ENCODE data around the gene ST6GALNAC2. TPM values are rescaled to one million over a fixed set of nuclear protein-coding genes. Genes with fewer than 3 reads are reported as not detected.
"Not testable (repeated sequence)": the region's sequence is repeated elsewhere in the genome, so short reads cannot be mapped to it uniquely, and the experiment has no call there.

Gene ST6GALNAC2
- total RNA-seq, 2 donors from 2014 or later, result 3.0 to 3.1 TPM

- intact Hi-C loops (cut with DNase I), result no loop called here
- DNase-seq (ENCODE audit: low spot score), result no peak
Observed at GRCh38 chr17:76576189-76576588, 9.5 kb downstream of the ST6GALNAC2 start.

- intact Hi-C loops (cut with DNase I), result no loop called here
- DNase-seq (ENCODE audit: low spot score), result no peak
Observed at GRCh38 chr17:76575570-76575969, 10.1 kb downstream of the ST6GALNAC2 start.

DNA sequence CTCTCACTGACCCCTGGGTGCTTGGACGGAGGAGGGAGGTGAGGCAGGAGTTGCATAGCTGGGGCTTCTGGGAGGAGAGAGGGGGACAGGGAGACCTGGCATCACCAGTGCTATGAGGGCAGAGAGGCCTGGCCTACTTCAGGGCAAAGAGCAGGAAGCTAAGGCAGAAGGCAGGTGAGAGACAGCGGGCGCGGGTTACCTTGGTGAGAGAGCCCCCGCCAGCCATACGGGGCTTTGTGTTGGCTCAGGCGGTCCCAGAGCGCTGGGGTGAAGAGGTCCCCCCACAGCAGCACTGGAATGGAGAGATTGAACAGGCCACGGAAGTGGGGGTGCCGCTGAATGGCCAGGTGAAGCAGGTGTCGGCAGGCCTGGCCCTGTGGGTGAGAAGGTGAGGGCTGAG lies 11.5 kb downstream of the ST6GALNAC2 start:
- DNase-seq (ENCODE audit: low spot score), result no peak
- intact Hi-C loops (cut with DNase I), result no loop called here

DNA sequence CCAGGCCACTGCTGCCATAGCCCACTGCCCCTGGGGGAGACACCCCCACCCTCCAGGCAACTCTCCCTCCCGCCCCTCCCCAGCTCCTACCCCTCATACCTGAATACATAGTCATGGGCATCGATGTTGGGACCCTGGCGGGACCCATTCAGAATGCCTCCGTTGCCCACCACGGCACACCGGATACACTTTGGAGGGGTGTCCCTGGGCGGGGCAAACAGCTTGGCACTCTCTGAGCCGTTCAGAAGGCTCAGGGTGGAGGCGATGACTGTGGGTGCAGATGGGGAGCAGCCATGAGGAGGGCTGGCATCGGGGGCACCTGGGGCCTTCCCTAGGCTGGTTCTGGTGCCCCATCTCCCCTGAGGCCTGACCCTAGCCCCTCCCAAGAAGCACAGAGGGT lies 12.6 kb downstream of the ST6GALNAC2 start:
- DNase-seq (ENCODE audit: low spot score), result no peak
- intact Hi-C loops (cut with DNase I), result no loop called here

- intact Hi-C loops (cut with DNase I), result no loop called here
Observed at GRCh38 chr17:76572201-76572910, 13.3 kb downstream of the ST6GALNAC2 start.

DNA sequence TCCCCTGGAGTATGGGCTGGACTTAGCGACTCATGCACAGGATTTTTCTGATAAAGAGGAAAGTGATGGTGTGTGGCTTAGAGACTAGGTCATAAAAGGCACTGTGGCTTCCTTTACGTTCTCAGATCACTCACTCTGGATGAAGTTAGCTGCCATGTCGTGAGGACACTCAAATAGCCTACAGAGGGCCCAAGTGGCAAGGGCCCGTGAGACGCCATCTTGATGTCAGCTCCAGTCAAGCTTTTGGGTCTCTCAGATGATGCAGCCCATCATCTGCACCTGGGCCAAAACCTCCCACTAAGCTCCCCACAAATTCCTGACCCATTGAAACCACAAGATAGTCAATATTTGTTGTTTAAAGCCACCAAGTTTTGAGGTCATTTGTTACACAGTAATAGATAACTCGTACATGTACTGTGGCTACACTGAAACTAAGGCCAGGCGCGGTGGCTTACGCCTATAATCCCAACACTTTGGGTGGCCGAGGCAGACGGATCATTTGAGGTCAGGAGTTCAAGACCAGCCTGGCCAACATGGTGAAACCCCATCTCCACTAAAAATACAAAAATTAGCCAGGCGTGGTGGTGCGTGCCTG lies 14.7 kb downstream of the ST6GALNAC2 start:
- DNase-seq (ENCODE audit: low spot score), result peak; percentile 34
- intact Hi-C loops (cut with DNase I), result no loop called here

More at GRCh38 chr17:76572201-76572910, 13.3 kb downstream of the ST6GALNAC2 start:
- DNase-seq (ENCODE audit: low spot score), result no peak

DNA sequence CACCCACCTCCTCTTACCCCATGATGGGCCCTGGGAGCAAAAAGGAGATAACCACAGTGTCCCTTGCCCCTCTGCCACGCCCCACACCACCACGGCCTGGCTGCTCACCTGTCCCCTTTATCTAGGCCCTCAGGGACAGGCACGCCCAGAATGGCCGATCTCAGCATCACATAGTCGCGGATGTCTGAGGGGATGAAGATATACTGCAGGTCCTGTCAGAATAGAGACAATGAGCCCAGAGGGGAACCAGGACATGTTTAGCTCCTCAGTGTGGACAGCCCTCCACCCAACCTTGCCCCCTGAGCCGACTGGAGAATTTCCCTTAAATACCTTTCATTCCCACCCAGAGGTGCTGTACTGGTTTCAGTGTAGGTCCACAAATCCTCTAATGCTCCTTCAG lies 15.2 kb downstream of the ST6GALNAC2 start:
- intact Hi-C loops (cut with DNase I), result no loop called here
- DNase-seq (ENCODE audit: low spot score), result peak; percentile 47

DNA sequence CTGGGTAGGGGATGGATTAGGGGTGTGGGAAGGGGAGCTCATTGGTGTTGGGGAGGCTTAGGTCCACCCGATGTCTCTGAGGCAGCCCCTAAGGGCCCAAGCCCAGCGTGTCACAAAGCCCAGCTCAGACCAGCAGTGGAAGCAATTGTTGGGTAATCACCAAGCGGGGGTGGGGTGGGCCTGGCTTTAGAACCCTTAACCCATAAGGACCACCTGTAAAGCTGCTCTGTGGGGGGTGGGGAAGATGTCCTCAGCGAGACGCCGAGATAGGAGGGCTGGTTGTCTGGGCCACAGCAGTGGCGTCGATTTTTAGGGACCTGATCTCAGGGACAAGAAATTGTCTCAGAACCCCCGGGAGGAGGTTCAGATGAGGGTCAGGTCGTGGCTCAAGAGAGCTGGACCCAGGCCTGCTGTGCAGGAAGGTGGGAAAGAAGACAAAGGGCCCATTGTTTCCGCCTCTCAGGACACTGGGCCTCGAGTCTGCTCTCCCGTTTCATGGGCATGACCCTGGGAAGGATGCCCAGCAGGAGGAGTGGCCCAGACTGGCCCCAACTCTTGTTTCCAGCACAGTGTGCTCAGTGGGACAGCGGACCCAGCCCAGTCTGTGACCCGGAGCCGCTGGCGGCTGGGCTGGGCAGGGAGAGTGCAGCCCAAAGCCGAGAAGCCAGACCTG lies 15.9 kb downstream of the ST6GALNAC2 start:
- peak; percentile 68 for DNase-seq (ENCODE audit: low spot score)
- intact Hi-C loops (cut with DNase I), result no loop called here

GRCh38 chr17:76568811-76569221 lies 16.8 kb downstream of the ST6GALNAC2 start:
- intact Hi-C loops (cut with DNase I), result no loop called here
- peak; percentile 57 for DNase-seq (ENCODE audit: low spot score)

- intact Hi-C loops (cut with DNase I), result no loop called here
- DNase-seq (ENCODE audit: low spot score), result peak; percentile 79
Observed at GRCh38 chr17:76567634-76568432, 17.8 kb downstream of the ST6GALNAC2 start.

- no peak for DNase-seq (ENCODE audit: low spot score)
- intact Hi-C loops (cut with DNase I), result no loop called here
Observed at GRCh38 chr17:76566988-76567431, 18.6 kb downstream of the ST6GALNAC2 start.

- no peak for DNase-seq (ENCODE audit: low spot score)
- intact Hi-C loops (cut with DNase I), result no loop called here
Observed at GRCh38 chr17:76566613-76566943, 19.1 kb downstream of the ST6GALNAC2 start.

DNA sequence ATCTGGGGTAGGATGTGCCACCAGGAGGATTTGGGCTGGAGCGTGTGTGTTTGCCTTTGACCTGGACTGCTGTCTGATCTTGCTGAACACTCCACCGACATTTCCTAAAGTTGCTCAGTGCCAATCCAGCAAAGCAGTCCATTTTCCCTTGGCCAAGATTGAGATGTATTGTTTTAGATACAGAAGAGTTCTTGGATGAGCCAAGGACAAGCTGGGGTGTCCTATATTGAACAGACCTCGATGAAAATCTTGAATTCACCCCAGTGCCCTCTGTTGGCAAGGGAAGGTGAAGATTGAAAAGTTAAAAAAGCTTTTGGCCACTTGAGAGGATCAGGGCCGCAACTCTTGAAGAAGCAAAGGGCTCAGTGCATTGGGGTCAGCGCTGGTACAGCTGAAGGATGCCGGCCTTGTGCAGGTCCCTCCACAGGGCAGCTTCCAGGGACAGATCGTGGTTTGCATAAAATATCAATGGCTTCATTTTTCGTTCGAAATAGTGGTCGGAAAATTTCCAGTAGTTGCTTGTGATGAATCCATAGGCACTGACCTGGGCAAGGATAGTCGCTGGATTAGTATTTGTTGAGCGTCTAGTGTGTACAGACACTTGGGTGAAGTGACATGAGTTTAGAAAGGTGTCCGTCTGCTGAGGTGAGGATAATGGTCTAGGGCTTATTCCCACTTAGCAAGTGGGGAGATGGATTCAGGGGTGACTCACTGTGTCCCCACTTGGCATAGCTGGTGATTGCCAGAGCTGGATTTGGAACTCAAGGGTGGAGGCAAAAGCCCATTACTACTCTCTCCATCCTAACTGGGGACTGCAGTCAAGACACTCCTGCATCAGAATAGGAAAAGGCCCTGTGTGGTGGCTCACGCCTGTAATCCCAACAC lies 19.7 kb downstream of the ST6GALNAC2 start:
- intact Hi-C loops (cut with DNase I), result no loop called here
- DNase-seq (ENCODE audit: low spot score), result no peak

DNA sequence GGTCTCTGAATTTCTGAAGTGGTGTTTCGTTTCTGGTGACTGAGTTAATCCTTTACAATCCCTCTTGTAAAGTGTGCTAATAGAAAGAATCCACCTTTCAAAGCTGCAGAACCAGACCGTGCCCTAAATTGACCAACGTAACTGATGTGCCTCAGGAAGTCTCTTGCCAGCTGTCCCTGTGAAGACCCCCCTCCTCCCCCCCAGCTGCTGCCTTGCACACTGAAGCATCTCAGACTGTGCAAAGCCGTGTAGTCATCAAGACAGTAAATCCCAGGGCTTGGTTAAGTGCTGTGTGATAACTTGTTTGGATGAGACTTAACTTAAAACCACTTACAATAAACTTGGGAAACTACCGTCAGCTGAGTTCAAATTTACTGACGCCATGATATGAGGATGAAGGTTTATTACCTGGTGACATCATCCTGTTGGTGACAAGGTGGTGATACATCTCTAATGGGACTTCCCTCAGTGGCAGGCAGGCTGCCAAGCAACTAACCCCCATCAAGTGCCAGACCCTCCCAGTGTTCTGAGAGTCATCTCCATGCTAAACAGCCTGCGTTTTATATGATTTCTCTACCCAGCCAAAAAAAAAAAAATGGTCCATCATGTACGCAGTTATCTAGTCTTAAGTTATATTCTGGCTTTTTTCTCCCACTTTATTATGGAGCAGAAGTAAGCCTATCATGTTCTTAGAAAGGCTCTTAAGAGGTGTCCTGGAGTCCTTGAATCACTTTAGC lies 20.5 kb downstream of the ST6GALNAC2 start:
- intact Hi-C loops (cut with DNase I); DNase-seq (ENCODE audit: low spot score): not testable (repeated sequence)

DNA sequence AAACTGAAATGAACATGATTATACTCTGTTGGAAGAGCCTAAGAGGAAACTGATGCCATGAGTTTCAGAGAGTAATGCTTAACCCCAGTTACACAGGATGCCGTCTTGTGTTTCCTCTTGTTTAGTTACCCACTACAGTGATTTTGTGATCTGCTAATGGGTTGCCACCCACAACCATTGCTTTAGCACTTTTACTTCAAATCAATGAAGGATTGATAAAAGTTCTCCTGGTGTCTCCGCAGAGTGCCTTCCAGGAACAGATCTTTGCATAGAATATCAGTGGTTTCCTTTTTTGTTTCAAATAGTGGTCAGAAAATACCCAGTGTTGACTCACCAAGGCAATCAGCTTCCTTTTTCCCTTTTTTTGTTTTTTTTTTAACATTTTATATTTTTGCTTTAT lies 22.3 kb downstream of the ST6GALNAC2 start:
- not testable (repeated sequence) for DNase-seq (ENCODE audit: low spot score)
- intact Hi-C loops (cut with DNase I), result loop anchor here in 1 of 2 donors (2.0 kb wide), 1 partner anchor 63 kb away; the partner anchor contains the start of gene RHBDF2

- intact Hi-C loops (cut with DNase I), result loop anchor here in 1 of 2 donors (2.0 kb wide), 1 partner anchor 62 kb away; the partner anchor contains the start of gene RHBDF2
- no peak for DNase-seq (ENCODE audit: low spot score)
Observed at GRCh38 chr17:76562734-76563148, 22.9 kb downstream of the ST6GALNAC2 start.

DNA sequence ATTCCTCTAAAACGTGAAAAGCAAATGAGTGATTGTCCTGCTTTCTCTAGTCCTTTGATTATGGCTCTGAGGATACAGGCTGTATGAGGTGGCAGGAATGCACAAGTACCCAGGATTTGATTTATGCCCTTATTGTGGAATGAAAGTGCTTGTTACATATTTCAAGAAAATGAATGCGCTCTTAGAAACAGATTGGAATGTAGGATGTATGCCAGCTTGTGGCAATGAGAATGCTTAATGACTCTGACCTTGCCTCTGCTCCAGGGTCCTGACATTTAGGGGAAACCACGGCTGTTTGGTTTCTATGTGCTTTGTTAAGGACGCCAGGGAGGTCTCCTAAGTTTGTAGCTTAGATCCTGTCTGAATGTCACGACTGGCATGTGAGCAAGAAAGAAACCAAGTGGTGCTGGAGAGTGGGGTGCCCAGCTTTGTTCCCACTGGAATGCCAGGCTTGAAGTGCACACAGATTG lies 23.8 kb downstream of the ST6GALNAC2 start:
- intact Hi-C loops (cut with DNase I), result loop anchor here in 1 of 2 donors (2.0 kb wide), 1 partner anchor 61 kb away; the partner anchor contains the start of gene RHBDF2
- no peak for DNase-seq (ENCODE audit: low spot score)

DNA sequence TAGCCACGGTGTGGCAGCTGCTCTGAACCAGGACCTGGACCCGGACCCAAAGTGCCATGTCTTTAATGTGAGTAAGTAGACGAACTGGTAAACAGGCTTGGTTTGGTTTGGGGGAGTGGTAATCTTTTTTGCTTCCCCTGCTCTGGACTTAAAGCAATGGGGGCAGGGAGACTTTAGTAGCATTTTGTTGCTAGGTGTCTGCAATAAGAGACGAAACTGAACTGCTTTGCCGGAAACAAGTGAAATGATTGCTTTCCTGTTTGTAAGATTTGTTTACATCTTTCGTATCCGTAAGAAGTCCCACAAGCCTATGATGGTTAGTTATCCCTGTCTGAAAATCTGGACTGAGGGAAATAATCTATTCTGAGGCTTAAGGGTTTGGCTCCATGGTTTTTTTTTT lies 24.3 kb downstream of the ST6GALNAC2 start:
- intact Hi-C loops (cut with DNase I), result no loop called here
- DNase-seq (ENCODE audit: low spot score), result no peak
